Kidney epithelial cell (primary cell): ENCODE measurements around the gene OTOGL. TPM values are rescaled to one million over a fixed set of nuclear protein-coding genes. Genes with fewer than 3 reads are reported as not detected.
"Not testable (repeated sequence)": the region's sequence is repeated elsewhere in the genome, so short reads cannot be mapped to it uniquely, and the experiment has no call there.

Experiments
- DNase-seq: peaks from one replicate; pipeline ENCODE4 v3.0.0-alpha.2; 2010; ENCODE audit warnings: low read depth
- H3K27me3 ChIP-seq: 2 replicates; pipeline ENCODE4 v1.6.0; 2011; ENCODE audit warnings: low read length; ENCODE audit not compliant: control insufficient read depth, insufficient read depth
- H3K36me3 ChIP-seq: 2 replicates; pipeline ENCODE4 v1.5.1; 2011; ENCODE audit warnings: low read length; ENCODE audit not compliant: control insufficient read depth, insufficient read depth
- H3K4me3 ChIP-seq: 2 replicates; pipeline ENCODE4 v1.5.1; 2011; ENCODE audit warnings: low read depth, mild to moderate bottlenecking, control low read depth, low read length
- total RNA-seq: library from RNA; depleted of rRNA; stranded (reverse); fragments of >200 nt; gene quantifications from 2 replicates; pipeline ENCODE4 v1.2.3, GENCODE V29; 2015
- TF ChIP-seq, protein P1 (sequence below): IDR thresholded peaks from 2 replicates; pipeline ENCODE4 v1.5.1; 2011; ENCODE audit warnings: mild to moderate bottlenecking, moderate library complexity, low read length, control low read depth, inconsistent platforms; ENCODE audit not compliant: insufficient read depth, poor library complexity, severe bottlenecking

The OTOGL gene
- total RNA-seq, 1 donor from 2014 or later: 0.33 TPM

DNA sequence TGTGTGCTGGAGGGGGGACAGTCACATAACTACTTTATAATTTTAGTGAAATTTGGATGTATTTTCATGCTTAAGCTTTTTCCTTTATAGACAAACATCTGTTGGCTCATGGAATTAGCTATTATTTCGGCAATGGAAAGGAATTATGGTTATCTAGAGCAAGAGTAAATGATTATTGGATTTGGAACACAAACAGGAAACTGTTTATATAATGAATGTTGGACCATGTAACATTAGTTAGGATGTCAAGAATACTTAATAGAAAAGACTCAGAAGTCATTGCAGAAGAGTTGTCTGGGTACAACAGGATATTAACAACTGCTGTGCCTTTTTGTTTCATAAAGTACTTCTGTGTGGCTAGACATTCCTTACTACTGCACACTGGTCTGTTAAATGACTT lies 108.7 kb downstream of the OTOGL start:
- DNase-seq: no peak
- H3K27me3 ChIP-seq: no peaks in the 10 kb centered on the region
- H3K4me3 ChIP-seq: no peak overlapping the region
- TF ChIP-seq, protein P1, sequence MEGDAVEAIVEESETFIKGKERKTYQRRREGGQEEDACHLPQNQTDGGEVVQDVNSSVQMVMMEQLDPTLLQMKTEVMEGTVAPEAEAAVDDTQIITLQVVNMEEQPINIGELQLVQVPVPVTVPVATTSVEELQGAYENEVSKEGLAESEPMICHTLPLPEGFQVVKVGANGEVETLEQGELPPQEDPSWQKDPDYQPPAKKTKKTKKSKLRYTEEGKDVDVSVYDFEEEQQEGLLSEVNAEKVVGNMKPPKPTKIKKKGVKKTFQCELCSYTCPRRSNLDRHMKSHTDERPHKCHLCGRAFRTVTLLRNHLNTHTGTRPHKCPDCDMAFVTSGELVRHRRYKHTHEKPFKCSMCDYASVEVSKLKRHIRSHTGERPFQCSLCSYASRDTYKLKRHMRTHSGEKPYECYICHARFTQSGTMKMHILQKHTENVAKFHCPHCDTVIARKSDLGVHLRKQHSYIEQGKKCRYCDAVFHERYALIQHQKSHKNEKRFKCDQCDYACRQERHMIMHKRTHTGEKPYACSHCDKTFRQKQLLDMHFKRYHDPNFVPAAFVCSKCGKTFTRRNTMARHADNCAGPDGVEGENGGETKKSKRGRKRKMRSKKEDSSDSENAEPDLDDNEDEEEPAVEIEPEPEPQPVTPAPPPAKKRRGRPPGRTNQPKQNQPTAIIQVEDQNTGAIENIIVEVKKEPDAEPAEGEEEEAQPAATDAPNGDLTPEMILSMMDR: no peak
- no peaks in the 10 kb centered on the region for H3K36me3 ChIP-seq

DNA sequence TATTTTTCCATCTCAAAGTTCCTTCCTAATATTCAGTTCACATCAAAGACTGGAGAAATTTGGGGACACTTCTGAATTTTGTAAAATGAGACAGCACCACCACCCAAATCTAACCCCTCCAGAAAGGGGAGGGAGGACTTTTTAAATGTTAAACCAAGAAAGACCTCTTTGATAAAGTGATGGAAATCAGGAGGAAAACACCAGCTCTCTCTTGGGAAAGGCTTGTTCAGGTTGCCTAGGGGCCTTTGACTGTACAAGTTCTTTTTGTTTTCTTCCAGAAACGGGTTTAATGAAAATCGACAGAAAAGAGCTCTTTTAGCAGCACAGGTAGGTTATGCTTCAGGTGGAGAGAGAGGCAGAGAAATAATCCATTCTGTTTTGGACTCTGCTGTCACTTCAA lies 112.3 kb downstream of the OTOGL start:
- no peaks in the 10 kb centered on the region for H3K36me3 ChIP-seq
- no peaks in the 10 kb centered on the region for H3K27me3 ChIP-seq
- TF ChIP-seq, protein P1: no peak
- no peak overlapping the region for H3K4me3 ChIP-seq
- DNase-seq: no peak

DNA sequence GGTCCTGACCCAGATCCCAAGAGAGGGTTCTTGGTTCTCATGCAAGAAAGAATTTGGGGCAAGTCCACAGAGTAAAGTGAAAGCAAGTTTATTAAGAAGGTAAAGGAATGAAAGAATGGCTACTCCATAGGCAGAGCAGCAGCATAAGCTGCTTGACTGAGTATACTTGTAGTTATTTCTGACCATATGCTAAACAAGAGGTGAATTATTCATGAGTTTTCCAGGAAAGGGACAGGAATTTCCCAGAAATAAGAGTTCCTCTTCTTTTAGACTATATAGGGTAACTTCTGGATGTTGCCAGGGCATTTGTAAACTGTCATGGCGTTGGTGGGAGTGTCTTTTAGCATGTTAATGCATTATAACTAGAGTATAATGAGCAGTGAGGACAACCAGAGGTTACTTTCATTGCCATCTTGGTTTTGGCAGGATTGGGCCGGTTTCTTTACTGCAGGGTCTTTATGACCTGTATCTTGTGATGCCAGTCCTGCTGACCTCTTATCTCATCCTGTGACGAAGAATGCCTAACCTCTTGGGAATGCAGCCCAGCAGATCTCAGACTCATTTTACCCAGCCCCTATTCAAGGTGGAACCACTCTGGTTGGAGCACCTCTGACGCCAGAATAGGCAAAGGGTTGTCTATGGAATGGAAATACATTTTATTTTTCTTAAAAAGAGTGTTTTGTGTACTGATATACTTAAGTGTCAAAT lies 113.8 kb downstream of the OTOGL start:
- TF ChIP-seq, protein P1: no peak
- no peak for DNase-seq
- no peaks in the 10 kb centered on the region for H3K27me3 ChIP-seq
- no peaks in the 10 kb centered on the region for H3K36me3 ChIP-seq
- no peak overlapping the region for H3K4me3 ChIP-seq

DNA sequence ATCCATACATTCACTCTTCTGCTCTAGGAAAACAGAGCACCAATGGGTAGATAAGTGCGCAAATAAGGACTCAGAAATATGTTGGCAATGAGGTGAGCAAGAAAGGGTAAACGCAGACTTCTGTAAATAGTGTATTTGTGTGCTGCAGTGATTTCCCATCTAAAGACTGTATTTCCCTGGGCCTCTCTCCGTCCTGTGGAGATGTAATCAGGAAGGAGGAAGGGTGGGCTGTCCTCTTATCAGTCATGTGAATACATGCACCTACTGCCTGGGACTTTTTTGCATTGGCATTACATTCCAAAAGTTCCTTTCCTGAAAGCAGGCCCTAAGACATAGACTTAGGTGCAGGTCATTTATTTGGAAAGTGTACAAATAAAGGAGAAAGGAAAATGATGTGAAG lies 114.5 kb downstream of the OTOGL start:
- Histone ChIP-seq H3K27me3 (no peaks in the 10 kb centered on the region), H3K36me3 (no peaks in the 10 kb centered on the region), H3K4me3 (no peak overlapping the region)
- DNase-seq: no peak
- TF ChIP-seq, protein P1: no peak

DNA sequence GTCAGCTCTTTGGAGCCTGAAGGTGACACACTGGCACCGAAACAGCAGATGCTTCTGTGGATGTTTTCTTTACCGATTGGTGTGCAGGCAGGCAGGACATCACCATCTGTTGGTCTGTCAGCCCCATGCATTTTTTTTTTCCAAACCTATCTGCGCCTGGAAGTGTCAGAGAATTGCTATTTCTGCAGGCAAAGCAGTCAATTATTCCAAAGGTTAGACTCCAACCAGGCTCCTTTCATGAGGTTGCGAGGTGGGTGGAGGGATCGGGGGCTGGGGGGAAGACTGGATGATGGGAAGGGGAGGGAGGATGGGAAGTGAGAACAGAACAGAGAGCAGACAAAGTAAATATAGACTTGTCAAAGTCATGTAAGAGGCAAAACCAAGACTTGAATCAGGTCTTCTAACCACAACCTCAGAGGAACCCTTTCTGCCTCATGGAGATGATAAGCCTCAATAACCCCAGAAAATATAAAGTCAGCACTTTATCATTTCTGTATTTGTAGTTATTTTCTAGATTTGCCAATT lies 117.7 kb downstream of the OTOGL start:
- H3K27me3 ChIP-seq: no peaks in the 10 kb centered on the region
- TF ChIP-seq, protein P1: no peak
- no peaks in the 10 kb centered on the region for H3K36me3 ChIP-seq
- no peak for DNase-seq
- no peak overlapping the region for H3K4me3 ChIP-seq

DNA sequence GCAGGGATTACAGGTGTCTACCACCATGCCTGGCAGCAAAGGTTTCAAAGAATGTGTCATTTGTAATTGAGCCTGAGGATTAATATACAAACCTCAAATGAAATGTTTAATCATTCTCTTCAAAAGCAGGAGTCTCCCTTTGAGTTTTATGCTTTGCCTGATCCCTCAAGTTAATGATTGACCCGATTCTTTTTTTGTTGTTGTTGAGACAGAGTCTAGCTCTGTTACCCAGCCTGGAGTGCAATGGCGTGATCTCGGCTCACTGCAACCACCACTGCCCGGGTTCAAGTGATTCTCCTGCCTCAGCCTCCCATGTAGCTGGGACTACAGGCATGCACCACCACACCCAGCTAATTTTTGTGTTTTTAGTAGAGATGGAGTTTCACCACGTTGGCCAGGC lies 119.6 kb downstream of the OTOGL start:
- not testable (repeated sequence) for H3K27me3 ChIP-seq, H3K36me3 ChIP-seq, DNase-seq

More for the DNA sequence above, 119.6 kb downstream of the OTOGL start:
- H3K4me3 ChIP-seq: not testable (repeated sequence)
